Activated CD4-positive, alpha-beta T cell treated with anti-CD3 and anti-CD28 coated beads for 36 hours (primary cell): ENCODE data around the gene IL31RA. TPM values are rescaled to one million over a fixed set of nuclear protein-coding genes. Genes with fewer than 3 reads are reported as not detected.
A peak's percentile ranks its signal among the peaks of the same experiment; 100 is the strongest.

Experiments used
- ATAC-seq: fragments of 200-7000 bp; cut with Tn5 transposase; one replicate; pipeline ENCODE4 v1.10.0; 2021; ENCODE audit warnings: mild to moderate bottlenecking, moderate library complexity
- CTCF ChIA-PET: fragments of 350-600 bp; sonication (Branson Sonifier 250); formaldehyde crosslinking; loops from one replicate; lab custom pipeline; 2021; ENCODE audit warnings: antibody characterized with exemption; lab: Charles Lee
- POLR2A ChIA-PET: fragments of 350-600 bp; sonication (Branson Sonifier 250); formaldehyde crosslinking; loops from one replicate; lab custom pipeline; 2021; ENCODE audit warnings: antibody characterized with exemption, inconsistent platforms; lab: Charles Lee
- DNase-seq: peaks from one replicate; pipeline ENCODE4 v3.0.0-alpha.2; 2020
- H3K27ac Mint-ChIP-seq: one replicate; pipeline ENCODE4 v1.8.0; 2021; ENCODE audit warnings: mixed read lengths
- H3K27me3 Mint-ChIP-seq: one replicate; pipeline ENCODE4 v1.8.0; 2021; ENCODE audit warnings: mixed read lengths
- H3K36me3 Mint-ChIP-seq: one replicate; pipeline ENCODE4 v1.8.0; 2021; ENCODE audit warnings: low read depth, mixed read lengths
- H3K4me1 Mint-ChIP-seq: one replicate; pipeline ENCODE4 v1.8.0; 2021; ENCODE audit warnings: mixed read lengths
- H3K4me3 Mint-ChIP-seq: one replicate; pipeline ENCODE4 v1.8.0; 2021; ENCODE audit warnings: mild to moderate bottlenecking, moderate library complexity, mixed read lengths
- H3K9me3 Mint-ChIP-seq: one replicate; pipeline ENCODE4 v1.8.0; 2021; ENCODE audit warnings: low read depth, mixed read lengths
- intact Hi-C, 2 experiments: fragments of 100-400 bp; cut with DNase I in 1 of 2; cut with micrococcal nuclease in 1 of 2; formaldehyde crosslinking; loops; one replicate each; pipeline versions ENCODE4 v1.14.2 to v1.15.1; 2022 to 2024; cut with DNase I, micrococcal nuclease
- total RNA-seq, 2 experiments: library from RNA; stranded (reverse); gene quantifications; one replicate each; pipeline ENCODE4 v1.2.3, GENCODE V29; 2021

IL31RA gene
- total RNA-seq, 2 experiments from 2014 or later = not detected

DNA sequence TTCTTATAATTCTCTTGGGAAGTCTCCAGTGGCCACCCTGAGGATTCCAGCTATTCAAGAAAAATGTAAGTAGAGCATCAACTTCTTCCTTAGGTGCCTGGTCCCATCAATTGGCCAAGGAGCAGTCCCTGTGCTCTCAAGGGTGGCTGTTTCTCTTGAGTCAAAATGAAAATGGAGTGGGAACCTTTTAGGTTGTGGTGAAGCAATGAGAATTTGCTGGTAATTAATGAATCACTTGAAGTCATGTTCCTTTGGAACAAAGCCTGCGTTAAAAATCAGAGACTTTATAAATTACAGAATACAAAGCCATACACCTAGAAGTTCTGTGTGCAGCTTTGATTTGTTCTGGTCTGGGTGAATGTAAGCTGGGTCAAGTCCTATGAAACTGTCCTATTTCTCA lies 48.9 kb downstream of the IL31RA start:
- intact Hi-C loops = loop anchor here in 1 of 2 experiments (5.0 kb wide), 1 partner anchor 188 kb away; the partner anchor contains the start of gene SLC38A9
- no peak overlapping the region for H3K27ac Mint-ChIP-seq
- CTCF ChIA-PET = interaction anchor here (0.9 kb wide), 1 partner anchor 13 kb away, joined by 3 read pairs; no protein-coding TSS in a partner anchor

DNA sequence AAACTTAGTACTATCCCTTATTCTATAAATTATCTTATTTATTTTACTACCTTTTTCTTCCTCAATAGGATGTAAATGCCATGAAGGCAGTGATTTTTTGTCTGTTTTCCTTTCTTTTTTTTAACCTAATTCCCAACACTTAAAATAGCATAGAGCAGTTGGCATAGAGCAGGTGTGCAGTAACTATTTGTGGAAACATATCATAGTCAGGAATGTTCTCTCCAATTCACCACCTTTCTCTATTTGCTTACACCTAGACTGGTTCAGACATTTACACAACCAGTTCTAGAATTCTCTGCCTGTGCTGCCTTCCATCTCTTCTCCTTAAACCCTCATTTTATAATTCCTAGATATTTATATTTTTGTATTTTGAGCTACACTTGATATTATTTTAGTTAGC lies 49.6 kb downstream of the IL31RA start:
- CTCF ChIA-PET = interaction anchor here (0.6 kb wide), 1 partner anchor 1238 kb away, joined by 3 read pairs; no protein-coding TSS in a partner anchor
- intact Hi-C loops = loop anchor here in 1 of 2 experiments (5.0 kb wide), 1 partner anchor 188 kb away; the partner anchor contains the start of gene SLC38A9
- no peaks in the 10 kb centered on the region for H3K36me3 Mint-ChIP-seq
- no peak overlapping the region for H3K4me3 Mint-ChIP-seq
- peaks cover 15% of the 10 kb centered on the region for H3K27me3 Mint-ChIP-seq
- peaks cover 34% of the 10 kb centered on the region for H3K4me1 Mint-ChIP-seq
- no peaks in the 10 kb centered on the region for H3K9me3 Mint-ChIP-seq
- DNase-seq (no peak), ATAC-seq (no peak)
- POLR2A ChIA-PET = interaction anchor here (0.6 kb wide), 1 partner anchor 186 kb away, joined by 7 read pairs; no protein-coding TSS in a partner anchor
- H3K27ac Mint-ChIP-seq = no peak overlapping the region

More for the DNA sequence above, 48.9 kb downstream of the IL31RA start:
- Mint-ChIP-seq H3K9me3 (no peaks in the 10 kb centered on the region), H3K4me3 (no peak overlapping the region), H3K27me3 (peaks cover 11% of the 10 kb centered on the region), H3K36me3 (no peaks in the 10 kb centered on the region), H3K4me1 (peaks cover 32% of the 10 kb centered on the region)
- POLR2A ChIA-PET = interaction anchor here (0.7 kb wide), 1 partner anchor 8 kb away, joined by 3 read pairs; no protein-coding TSS in a partner anchor
- ATAC-seq (peak; percentile 36), DNase-seq (no peak)

DNA sequence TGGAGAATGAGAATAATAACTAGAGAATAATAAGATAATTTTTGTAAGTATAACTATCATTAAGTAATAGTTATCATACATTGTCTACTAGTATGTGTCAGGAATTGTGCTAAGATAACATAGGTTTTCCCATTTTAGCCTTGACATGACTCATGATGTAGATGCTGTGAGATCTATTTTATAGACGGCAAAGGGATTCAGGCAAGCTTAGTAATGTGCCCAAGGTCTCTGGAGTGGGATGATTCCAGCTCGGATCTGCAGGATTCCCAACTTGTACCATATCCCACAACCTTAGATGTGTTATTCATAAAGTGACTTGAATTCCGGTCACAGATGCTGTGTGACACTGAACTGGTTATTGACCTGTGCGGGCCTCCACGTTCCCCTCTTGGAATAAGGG lies 51.5 kb downstream of the IL31RA start:
- ATAC-seq (no peak), DNase-seq (no peak)
- no peak overlapping the region for H3K4me3 Mint-ChIP-seq
- CTCF ChIA-PET = interaction anchor here (1.1 to 1.4 kb wide), 2 partner anchors 14 to 144 kb away, joined by 3 read pairs; no protein-coding TSS in a partner anchor
- POLR2A ChIA-PET = no interaction called here
- no peaks in the 10 kb centered on the region for H3K9me3 Mint-ChIP-seq
- H3K27ac Mint-ChIP-seq = no peak overlapping the region
- H3K36me3 Mint-ChIP-seq = no peaks in the 10 kb centered on the region
- intact Hi-C loops = loop anchor here in 1 of 2 experiments (1.0 to 5.0 kb wide), 2 partner anchors 34 to 190 kb away; partner anchors contain the start of gene SLC38A9
- peaks cover 11% of the 10 kb centered on the region for H3K27me3 Mint-ChIP-seq
- peaks cover 33% of the 10 kb centered on the region for H3K4me1 Mint-ChIP-seq

DNA sequence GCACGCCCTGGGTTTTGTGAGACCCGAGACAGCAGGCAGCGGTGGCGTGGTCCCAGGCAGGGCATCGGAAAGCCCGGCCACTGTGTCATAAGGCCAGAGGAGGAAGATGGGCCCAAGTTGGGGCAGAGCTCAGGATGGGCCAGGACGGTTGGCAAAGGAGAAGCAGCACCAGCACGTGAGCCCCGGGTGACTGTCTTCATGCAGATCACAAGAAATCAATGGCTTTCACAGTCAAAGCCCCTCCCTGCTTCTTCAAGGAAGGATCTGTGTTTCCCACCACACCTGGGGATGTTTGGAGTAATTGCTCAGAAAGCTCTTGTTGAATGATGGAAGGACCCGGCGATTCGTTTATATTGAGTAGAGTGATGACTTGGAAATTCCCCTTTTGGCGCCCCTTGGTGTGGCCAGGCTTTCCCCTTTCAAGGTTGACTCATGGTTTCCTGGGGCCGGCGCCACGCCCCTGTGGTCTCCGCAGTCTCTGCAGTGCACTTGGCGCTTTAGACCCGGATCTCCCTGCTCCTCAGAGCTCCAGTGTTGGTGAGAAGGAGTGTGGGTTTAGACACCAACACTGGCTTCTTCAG lies 52.1 kb downstream of the IL31RA start:
- ChIA-PET POLR2A (no interaction called here), CTCF (interaction anchor here (0.7 to 1.4 kb wide), 3 partner anchors 20 to 144 kb away, joined by 3 read pairs; no protein-coding TSS in a partner anchor)
- intact Hi-C loops = loop anchor here in 1 of 2 experiments (1.0 to 5.0 kb wide), 2 partner anchors 35 to 191 kb away; partner anchors contain the start of gene SLC38A9
- Mint-ChIP-seq H3K27me3 (peaks cover 11% of the 10 kb centered on the region), H3K4me3 (no peak overlapping the region), H3K9me3 (no peaks in the 10 kb centered on the region), H3K27ac (peak overlapping the region; percentile 13), H3K36me3 (no peaks in the 10 kb centered on the region), H3K4me1 (peaks cover 33% of the 10 kb centered on the region)
- ATAC-seq (peak; percentile 89), DNase-seq (peak; percentile 86)

DNA sequence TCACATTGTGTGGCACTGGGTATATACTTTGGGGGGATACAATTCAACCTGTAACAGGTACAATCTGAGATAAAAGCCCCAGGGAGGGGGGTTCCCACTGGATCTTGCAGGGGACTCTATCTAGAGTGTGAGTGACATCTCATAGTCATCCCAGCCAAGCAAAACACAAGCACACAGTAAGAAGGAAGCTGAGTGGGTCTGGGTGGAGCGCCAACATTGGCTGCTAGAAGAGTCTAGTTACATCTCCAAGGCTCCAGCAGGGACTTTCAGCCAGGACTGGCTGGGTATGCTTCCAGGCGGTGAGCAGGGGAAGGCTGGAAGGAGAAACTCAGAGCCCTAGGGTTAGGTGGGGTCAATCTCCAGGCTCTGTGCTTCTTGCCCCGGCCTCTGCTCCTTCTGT lies 53.0 kb downstream of the IL31RA start:
- intact Hi-C loops = loop anchor here in 1 of 2 experiments (5.0 kb wide), 1 partner anchor 192 kb away; the partner anchor contains the start of gene SLC38A9
- H3K4me1 Mint-ChIP-seq = peaks cover 33% of the 10 kb centered on the region
- no peak overlapping the region for H3K4me3 Mint-ChIP-seq

DNA sequence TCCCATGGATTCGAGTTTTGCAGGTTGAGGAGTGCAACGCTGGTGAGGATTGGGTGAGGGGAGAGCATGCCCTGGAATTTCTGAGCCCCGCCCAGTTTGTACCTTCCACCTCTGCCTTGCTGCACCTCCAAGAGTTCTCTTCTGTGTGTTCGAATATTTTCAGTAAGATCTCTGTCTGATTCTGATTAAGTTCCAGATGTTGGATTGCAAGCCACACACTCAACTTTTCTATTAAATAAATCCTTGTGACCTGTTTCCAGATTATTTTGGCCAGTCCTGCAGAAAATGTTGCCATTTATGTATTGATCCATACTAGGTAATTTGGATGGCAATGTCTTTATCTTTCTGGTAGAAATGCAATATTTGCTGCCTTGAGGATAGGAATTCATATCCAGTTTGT lies 54.1 kb downstream of the IL31RA start:
- POLR2A ChIA-PET = no interaction called here

More for the DNA sequence above, 53.0 kb downstream of the IL31RA start:
- no peaks in the 10 kb centered on the region for H3K36me3 Mint-ChIP-seq
- DNase-seq (no peak), ATAC-seq (no peak)
- CTCF ChIA-PET = interaction anchor here (0.9 to 1.4 kb wide), 2 partner anchors 24 to 145 kb away, joined by 3 read pairs; no protein-coding TSS in a partner anchor
- H3K27me3 Mint-ChIP-seq = peaks cover 11% of the 10 kb centered on the region
- no peaks in the 10 kb centered on the region for H3K9me3 Mint-ChIP-seq
- POLR2A ChIA-PET = no interaction called here
- no peak overlapping the region for H3K27ac Mint-ChIP-seq

DNA sequence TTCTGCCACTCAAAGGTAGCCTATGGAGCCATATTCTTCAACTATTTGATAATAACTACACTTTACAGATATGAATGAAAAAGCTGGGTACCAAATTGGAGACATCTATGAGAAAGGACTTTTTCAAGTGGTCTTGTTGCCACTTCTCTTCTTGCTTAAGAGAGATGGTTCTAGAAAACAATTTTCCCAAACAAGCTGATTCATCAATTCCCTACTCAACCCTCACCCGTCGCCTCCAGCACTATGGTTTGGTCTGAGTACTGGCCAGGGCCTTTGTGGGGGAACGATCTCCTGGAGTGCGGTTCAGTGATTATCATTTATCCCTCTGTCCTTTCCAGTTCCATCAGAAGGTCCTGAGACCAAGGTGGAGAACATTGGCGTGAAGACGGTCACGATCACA lies 56.8 kb downstream of the IL31RA start:
- no peaks in the 10 kb centered on the region for H3K9me3 Mint-ChIP-seq
- CTCF ChIA-PET = interaction anchor here (0.6 to 1.7 kb wide), 5 partner anchors 10 to 363 kb away, joined by 3 to 7 read pairs (median 3); no protein-coding TSS in a partner anchor
- H3K4me1 Mint-ChIP-seq = peaks cover 19% of the 10 kb centered on the region
- intact Hi-C loops = no loop called here
- POLR2A ChIA-PET = interaction anchor here (0.6 kb wide), 1 partner anchor 8 kb away, joined by 3 read pairs; no protein-coding TSS in a partner anchor
- ATAC-seq (no peak), DNase-seq (no peak)
- H3K36me3 Mint-ChIP-seq = no peaks in the 10 kb centered on the region
- H3K27ac Mint-ChIP-seq = no peak overlapping the region
- peaks cover 6% of the 10 kb centered on the region for H3K27me3 Mint-ChIP-seq
- no peak overlapping the region for H3K4me3 Mint-ChIP-seq

More for the DNA sequence above, 54.1 kb downstream of the IL31RA start:
- H3K4me3 Mint-ChIP-seq = no peak overlapping the region
- no peaks in the 10 kb centered on the region for H3K9me3 Mint-ChIP-seq
- CTCF ChIA-PET = interaction anchor here (0.7 kb wide), 1 partner anchor 56 kb away, joined by 3 read pairs; no protein-coding TSS in a partner anchor
- intact Hi-C loops = no loop called here
- DNase-seq (no peak), ATAC-seq (no peak)
- peaks cover 24% of the 10 kb centered on the region for H3K4me1 Mint-ChIP-seq
- no peaks in the 10 kb centered on the region for H3K36me3 Mint-ChIP-seq
- peaks cover 10% of the 10 kb centered on the region for H3K27me3 Mint-ChIP-seq
- H3K27ac Mint-ChIP-seq = no peak overlapping the region

DNA sequence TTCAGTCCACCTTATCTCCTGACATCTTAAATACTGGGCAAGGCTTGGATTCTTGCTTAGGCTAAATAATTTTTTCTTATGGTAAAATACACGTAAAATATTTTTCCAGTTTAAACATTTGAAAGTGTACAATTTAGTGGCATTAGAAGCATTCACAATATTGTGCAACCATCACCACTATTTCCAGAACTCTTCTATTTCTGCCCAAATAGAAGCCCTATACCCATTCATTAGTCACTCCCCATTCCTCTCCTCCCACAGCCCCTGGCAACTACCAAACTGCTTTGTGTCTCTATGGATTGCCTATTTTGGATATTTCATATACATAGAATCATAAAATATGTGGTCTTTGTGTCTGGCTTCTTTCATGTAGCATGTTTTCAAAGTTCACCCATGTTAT lies 57.6 kb downstream of the IL31RA start:
- H3K9me3 Mint-ChIP-seq = no peaks in the 10 kb centered on the region
- H3K4me1 Mint-ChIP-seq = peaks cover 11% of the 10 kb centered on the region
- intact Hi-C loops = no loop called here
- DNase-seq (no peak), ATAC-seq (no peak)
- CTCF ChIA-PET = interaction anchor here (1.2 kb wide), 2 partner anchors 19 to 362 kb away, joined by 3 read pairs; no protein-coding TSS in a partner anchor
- POLR2A ChIA-PET = no interaction called here
- H3K4me3 Mint-ChIP-seq = no peak overlapping the region
- H3K27ac Mint-ChIP-seq = no peak overlapping the region
- peaks cover 6% of the 10 kb centered on the region for H3K27me3 Mint-ChIP-seq
- no peaks in the 10 kb centered on the region for H3K36me3 Mint-ChIP-seq

DNA sequence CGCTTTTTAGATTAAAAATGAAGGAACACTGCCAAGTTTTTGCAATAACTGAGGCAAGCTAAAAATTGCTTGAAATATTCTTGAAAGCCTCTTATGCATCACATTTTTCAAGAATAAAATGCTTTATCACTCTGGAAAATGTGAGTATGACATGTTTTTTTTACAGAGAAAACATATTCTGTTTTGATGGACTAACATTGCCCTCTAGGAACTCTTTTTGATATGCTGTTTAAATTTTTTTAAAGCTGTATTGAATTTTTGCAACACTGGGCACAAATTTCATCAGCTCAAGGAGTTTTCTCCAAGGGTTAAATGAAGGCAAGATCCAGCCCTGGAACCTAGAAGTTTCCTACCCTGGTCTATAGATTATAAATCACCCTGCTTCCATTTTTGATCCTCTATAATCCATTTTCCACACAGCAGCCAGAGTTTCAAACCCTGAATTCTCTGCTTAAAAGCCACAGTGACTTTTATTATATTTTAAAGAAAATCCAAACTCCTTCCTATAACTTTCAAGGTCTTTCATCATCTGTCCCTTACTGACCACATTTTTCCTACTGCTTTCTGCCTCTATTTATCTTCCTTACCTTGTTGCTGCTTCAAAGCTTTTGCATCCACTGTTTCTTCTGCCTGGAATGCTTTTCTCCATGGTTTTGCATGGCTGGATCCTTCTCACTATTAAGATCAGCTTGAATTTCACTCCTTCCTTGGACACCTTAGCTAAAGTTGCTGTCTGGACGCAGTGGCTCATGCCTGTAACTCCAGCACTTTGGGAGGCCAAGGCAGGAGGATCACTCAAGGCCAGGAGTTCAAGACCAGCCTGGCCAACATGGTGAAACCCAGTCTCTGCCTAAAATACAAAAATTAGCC lies 60.9 kb downstream of the IL31RA start:
- intact Hi-C loops = no loop called here
- ATAC-seq (no peak), DNase-seq (no peak)
- Mint-ChIP-seq H3K27ac (peak overlapping the region; percentile 10), H3K36me3 (no peaks in the 10 kb centered on the region), H3K4me3 (no peak overlapping the region), H3K9me3 (no peaks in the 10 kb centered on the region), H3K4me1 (peaks cover 4% of the 10 kb centered on the region), H3K27me3 (no peaks in the 10 kb centered on the region)
- CTCF ChIA-PET = interaction anchor here (0.8 to 1.4 kb wide), 4 partner anchors 12 to 500 kb away, joined by 3 to 5 read pairs (median 4); no protein-coding TSS in a partner anchor
- POLR2A ChIA-PET = interaction anchor here (0.6 kb wide), 1 partner anchor 895 kb away, joined by 3 read pairs; no protein-coding TSS in a partner anchor

DNA sequence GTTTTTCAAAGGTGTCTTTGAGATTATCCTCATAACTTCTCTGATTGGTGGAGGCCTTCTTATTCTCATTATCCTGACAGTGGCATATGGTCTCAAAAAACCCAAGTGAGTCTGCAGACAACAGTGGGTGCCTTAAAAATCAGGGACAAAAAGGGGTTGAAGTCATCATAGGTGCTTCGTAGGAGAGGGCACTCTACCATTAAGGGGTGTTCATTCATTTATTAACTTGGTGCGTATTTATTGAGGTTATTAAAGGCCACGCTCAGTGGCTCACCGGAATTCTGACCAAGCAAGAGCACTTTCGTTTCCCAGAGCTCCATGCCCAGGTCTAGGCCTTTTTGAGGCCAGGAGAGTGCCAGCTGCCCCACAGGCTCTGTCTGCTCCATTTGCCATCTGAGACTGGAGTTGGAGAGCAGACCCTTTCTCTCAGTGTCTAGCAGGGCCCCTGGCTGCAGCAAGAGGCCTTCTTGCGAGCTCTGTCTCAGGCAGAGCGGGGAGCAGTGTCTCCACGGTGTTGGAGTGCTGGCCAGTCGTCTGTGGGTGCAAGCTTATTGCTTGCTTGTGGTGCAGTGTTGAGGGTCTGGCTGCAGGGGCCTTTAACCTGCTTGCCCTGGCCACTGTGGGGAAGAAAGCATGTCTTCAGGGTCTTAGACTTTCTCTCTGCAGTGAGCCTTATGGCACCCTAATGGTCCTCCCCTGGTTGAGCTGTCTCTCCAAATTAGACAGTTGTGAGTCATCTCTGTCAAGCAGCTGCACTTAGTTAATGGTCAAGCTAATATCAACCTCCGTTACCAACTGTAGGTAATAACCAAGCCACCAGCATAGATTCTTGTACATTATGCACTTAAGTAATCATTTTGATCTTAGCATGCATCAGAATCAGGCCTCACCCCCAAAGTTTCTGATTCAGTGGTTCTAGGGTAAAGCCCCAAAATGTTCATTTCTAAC lies 62.6 kb downstream of the IL31RA start:
- H3K36me3 Mint-ChIP-seq = no peaks in the 10 kb centered on the region
- no peak overlapping the region for H3K4me3 Mint-ChIP-seq
- POLR2A ChIA-PET = no interaction called here
- CTCF ChIA-PET = interaction anchor here (0.9 kb wide), 1 partner anchor 14 kb away, joined by 3 read pairs; no protein-coding TSS in a partner anchor
- ATAC-seq (no peak), DNase-seq (no peak)
- H3K4me1 Mint-ChIP-seq = peaks cover 7% of the 10 kb centered on the region
- H3K27me3 Mint-ChIP-seq = no peaks in the 10 kb centered on the region
- H3K27ac Mint-ChIP-seq = no peak overlapping the region
- H3K9me3 Mint-ChIP-seq = no peaks in the 10 kb centered on the region
- intact Hi-C loops = no loop called here
